Measurements from ENCODE around the gene RABL3.

DNA sequence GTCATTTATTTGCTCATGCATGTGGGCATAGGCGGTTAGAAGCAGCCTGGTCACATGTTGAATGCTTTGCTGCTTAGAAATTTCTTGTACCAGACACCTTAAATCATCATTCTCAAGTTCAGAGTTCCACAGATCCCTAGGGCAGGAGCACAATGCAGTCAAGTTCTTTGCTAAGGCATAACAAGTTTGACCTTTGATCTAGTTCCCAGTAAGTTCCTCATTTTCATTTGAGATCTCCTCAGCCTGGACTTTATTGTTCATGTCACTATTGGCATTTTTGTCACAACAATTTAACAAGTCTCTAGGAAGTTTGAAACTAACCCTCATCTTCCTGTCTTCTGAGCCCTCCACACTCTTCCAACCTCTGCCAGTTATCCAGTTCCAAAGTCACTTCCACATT lies 83.0 kb downstream of the RABL3 start:
- no peak for TF ChIP-seq EZH2 (IDR thresholded peaks at IDR 0.05; ENCODE audit: low read length, missing control alignments)
- TF ChIP-seq, protein P1, sequence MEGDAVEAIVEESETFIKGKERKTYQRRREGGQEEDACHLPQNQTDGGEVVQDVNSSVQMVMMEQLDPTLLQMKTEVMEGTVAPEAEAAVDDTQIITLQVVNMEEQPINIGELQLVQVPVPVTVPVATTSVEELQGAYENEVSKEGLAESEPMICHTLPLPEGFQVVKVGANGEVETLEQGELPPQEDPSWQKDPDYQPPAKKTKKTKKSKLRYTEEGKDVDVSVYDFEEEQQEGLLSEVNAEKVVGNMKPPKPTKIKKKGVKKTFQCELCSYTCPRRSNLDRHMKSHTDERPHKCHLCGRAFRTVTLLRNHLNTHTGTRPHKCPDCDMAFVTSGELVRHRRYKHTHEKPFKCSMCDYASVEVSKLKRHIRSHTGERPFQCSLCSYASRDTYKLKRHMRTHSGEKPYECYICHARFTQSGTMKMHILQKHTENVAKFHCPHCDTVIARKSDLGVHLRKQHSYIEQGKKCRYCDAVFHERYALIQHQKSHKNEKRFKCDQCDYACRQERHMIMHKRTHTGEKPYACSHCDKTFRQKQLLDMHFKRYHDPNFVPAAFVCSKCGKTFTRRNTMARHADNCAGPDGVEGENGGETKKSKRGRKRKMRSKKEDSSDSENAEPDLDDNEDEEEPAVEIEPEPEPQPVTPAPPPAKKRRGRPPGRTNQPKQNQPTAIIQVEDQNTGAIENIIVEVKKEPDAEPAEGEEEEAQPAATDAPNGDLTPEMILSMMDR (conservative IDR thresholded peaks at IDR 0.05 in 1 of 2, IDR thresholded peaks at IDR 0.05 in 1 of 2; ENCODE audit: low read depth in 1 of 2, low read length in 2 of 2) = no peak

All from fibroblast of lung (primary cell).